Measurements from ENCODE around the gene CSRNP2. TPM values are rescaled to one million over a fixed set of nuclear protein-coding genes. Genes with fewer than 3 reads are reported as not detected.

The CSRNP2 gene
- total and polyA plus RNA-seq, 9 donors, result 16.1 to 32.2 (median 23.5) TPM

GRCh38 chr12:51076236-51076930 lies 7.0 kb downstream of the CSRNP2 start:
- TF ChIP-seq POLR2A (IDR thresholded peaks at IDR 0.05) (no peak), CTCF (IDR thresholded peaks at IDR 0.05) (no peak), EP300 (IDR thresholded peaks at IDR 0.05) (no peak)
- Histone ChIP-seq H3K27ac (no peak overlapping the region), H3K36me3 (no peaks in the 10 kb centered on the region), H3K27me3 (no peaks in the 10 kb centered on the region), H3K4me1 (ENCODE audit: insufficient read depth) (peaks cover 1% of the 10 kb centered on the region), H3K4me3 (no peak overlapping the region), H3K9me3 (no peaks in the 10 kb centered on the region)
- intact Hi-C loops (cut with DNase I), result no loop called here
- DNase-seq, result no peak
- WGBS, 3 donors, result 87 to 90% (median 88%) methylated on average over 10 of the region's 10 CpGs

- H3K27ac ChIP-seq, result no peak overlapping the region
- TF ChIP-seq EP300 (IDR thresholded peaks at IDR 0.05), result no peak
- no peak for TF ChIP-seq CTCF (IDR thresholded peaks at IDR 0.05)
- TF ChIP-seq POLR2A (IDR thresholded peaks at IDR 0.05), result no peak
These were observed 8.0 kb downstream of the CSRNP2 start for GRCh38 chr12:51075390-51075789.

GRCh38 chr12:51071663-51072062 lies 11.7 kb downstream of the CSRNP2 start:
- Histone ChIP-seq H3K27me3 (no peaks in the 10 kb centered on the region), H3K36me3 (no peaks in the 10 kb centered on the region), H3K4me3 (no peak overlapping the region), H3K4me1 (ENCODE audit: insufficient read depth) (no peaks in the 10 kb centered on the region), H3K27ac (no peak overlapping the region), H3K9me3 (no peaks in the 10 kb centered on the region)
- 80 to 86% (median 81%) methylated on average over 2 of the region's 2 CpGs for WGBS, 3 donors
- no peak for DNase-seq
- intact Hi-C loops (cut with DNase I), result no loop called here
- TF ChIP-seq POLR2A (IDR thresholded peaks at IDR 0.05), result no peak
- no peak for TF ChIP-seq EP300 (IDR thresholded peaks at IDR 0.05)
- TF ChIP-seq CTCF (IDR thresholded peaks at IDR 0.05), result no peak

More at GRCh38 chr12:51075390-51075789, 8.0 kb downstream of the CSRNP2 start:
- no peaks in the 10 kb centered on the region for H3K36me3 ChIP-seq
- no peaks in the 10 kb centered on the region for H3K9me3 ChIP-seq
- intact Hi-C loops (cut with DNase I), result no loop called here
- DNase-seq, result no peak
- 93 to 94% (median 93%) methylated on average over 5 of the region's 5 CpGs for WGBS, 3 donors
- no peak overlapping the region for H3K4me3 ChIP-seq
- peaks cover 1% of the 10 kb centered on the region for H3K4me1 ChIP-seq (ENCODE audit: insufficient read depth)
- H3K27me3 ChIP-seq, result no peaks in the 10 kb centered on the region

- intact Hi-C loops (cut with DNase I), result no loop called here
- no peak for DNase-seq
- H3K4me3 ChIP-seq, result no peak overlapping the region
- no peaks in the 10 kb centered on the region for H3K36me3 ChIP-seq
- WGBS, 3 donors, result 89 to 92% (median 90%) methylated on average over 3 of the region's 3 CpGs
- no peaks in the 10 kb centered on the region for H3K9me3 ChIP-seq
- H3K4me1 ChIP-seq (ENCODE audit: insufficient read depth), result no peaks in the 10 kb centered on the region
- H3K27me3 ChIP-seq, result no peaks in the 10 kb centered on the region
- TF ChIP-seq CTCF (IDR thresholded peaks at IDR 0.05) (no peak), EP300 (IDR thresholded peaks at IDR 0.05) (no peak), POLR2A (IDR thresholded peaks at IDR 0.05) (no peak)
- H3K27ac ChIP-seq, result no peak overlapping the region
These were observed 13.4 kb downstream of the CSRNP2 start for GRCh38 chr12:51070004-51070403.
